Natural killer cell (primary cell): ENCODE data around the gene FBXO34. TPM values are rescaled to one million over a fixed set of nuclear protein-coding genes. Genes with fewer than 3 reads are reported as not detected.

Experiments used
- ATAC-seq, 3 donors: fragments of 150-1000 bp in 2 of 3; fragments of 200-7000 bp in 1 of 3; cut with Tn5 transposase; 1 replicate in 1 of 3; 2 replicates in 2 of 3; pipeline ENCODE4 v1.10.0; 2021; ENCODE audit warnings: mild to moderate bottlenecking in 2 of 3, moderate library complexity in 2 of 3
- DNase-seq, 2 donors: peaks; one replicate each; pipeline versions ENCODE4 v3.0.0 to v3.0.0-alpha.2; 2013 to 2021; ENCODE audit warnings: mixed read lengths in 1 of 2
- H3K27ac ChIP-seq: one replicate; pipeline ENCODE4 v1.5.1; 2013; ENCODE audit warnings: mild to moderate bottlenecking, low read length
- H3K27me3 ChIP-seq: one replicate; pipeline ENCODE4 v1.6.1; 2013; ENCODE audit warnings: low read length; ENCODE audit not compliant: control insufficient read depth, insufficient read depth
- H3K36me3 ChIP-seq: one replicate; pipeline ENCODE4 v1.6.1; 2013; ENCODE audit warnings: low read length; ENCODE audit not compliant: control insufficient read depth, insufficient read depth
- H3K4me1 ChIP-seq: one replicate; pipeline ENCODE4 v1.6.1; 2013; ENCODE audit warnings: low read length; ENCODE audit not compliant: control insufficient read depth, insufficient read depth
- H3K4me3 ChIP-seq: one replicate; pipeline ENCODE4 v1.5.1; 2013; ENCODE audit warnings: low read length
- H3K9me3 ChIP-seq: one replicate; pipeline ENCODE4 v1.6.1; 2013; ENCODE audit warnings: low read length; ENCODE audit not compliant: control insufficient read depth, insufficient read depth
- H3K27ac Mint-ChIP-seq, 2 donors: one replicate each; pipeline ENCODE4 v1.8.0; 2022; ENCODE audit warnings: mild to moderate bottlenecking in 2 of 2, mixed read lengths in 2 of 2, moderate library complexity in 1 of 2
- H3K27me3 Mint-ChIP-seq, 2 donors: one replicate each; pipeline ENCODE4 v1.8.0; 2022; ENCODE audit warnings: low read depth in 2 of 2, mixed read lengths in 2 of 2
- H3K36me3 Mint-ChIP-seq: one replicate; pipeline ENCODE4 v1.8.0; 2022; ENCODE audit warnings: mixed read lengths
- H3K4me1 Mint-ChIP-seq, 2 donors: one replicate each; pipeline ENCODE4 v1.8.0; 2022; ENCODE audit warnings: mixed read lengths in 2 of 2
- H3K4me3 Mint-ChIP-seq: one replicate; pipeline ENCODE4 v1.8.0; 2022; ENCODE audit warnings: mild to moderate bottlenecking, moderate library complexity, mixed read lengths
- H3K9me3 Mint-ChIP-seq, 2 donors: one replicate each; pipeline ENCODE4 v1.8.0; 2022; ENCODE audit warnings: mixed read lengths in 2 of 2
- WGBS: methylation state at CpG from one replicate; pipeline ENCODE4 v1.1.7; 2013; ENCODE audit warnings: missing lambda C conversion rate; ENCODE audit not compliant: insufficient coverage; 5-methylcytosine and 5-hydroxymethylcytosine counted together
- intact Hi-C: fragments of 100-400 bp; cut with micrococcal nuclease; formaldehyde crosslinking; loops from one replicate; pipeline ENCODE4 v1.14.2; 2022
- total RNA-seq, 4 donors: library from RNA; stranded (reverse); fragments of 120-200 nt in 1 of 4; gene quantifications; one replicate each; pipeline versions ENCODE4 v1.2.3 to v1.2.4, GENCODE V29; 2013 to 2022
- TF ChIP-seq, protein P1 (sequence below): fragments of 200-600 bp; IDR thresholded peaks from one replicate; pipeline ENCODE4 v1.8.0; 2022; ENCODE audit warnings: antibody characterized with exemption

The FBXO34 gene
- total RNA-seq, 3 donors from 2014 or later (not counting 1 experiment from before 2014, with no cell fraction given) = 34.7 to 39.3 (median 36.6) TPM

GRCh38 chr14:55285048-55285652 is 13.9 kb downstream of the FBXO34 start:
- H3K36me3 Mint-ChIP-seq = no peaks in the 10 kb centered on the region
- no peaks in the 10 kb centered on the region for H3K27me3 Mint-ChIP-seq
- no peak overlapping the region for H3K4me3 Mint-ChIP-seq
- Histone ChIP-seq H3K27ac (no peak overlapping the region), H3K4me3 (no peak overlapping the region), H3K36me3 (peaks cover 4% of the 10 kb centered on the region), H3K9me3 (no peaks in the 10 kb centered on the region), H3K4me1 (peaks cover 6% of the 10 kb centered on the region), H3K27me3 (no peaks in the 10 kb centered on the region)
- no peaks in the 10 kb centered on the region for H3K9me3 Mint-ChIP-seq
- H3K27ac Mint-ChIP-seq = peak overlapping the region in 1 of 2 donors; percentile 58
- peaks cover 44 to 52% of the 10 kb centered on the region in 2 donors for H3K4me1 Mint-ChIP-seq
- 97% methylated on average over 13 of the region's 13 CpGs for WGBS
- intact Hi-C loops = no loop called here
- TF ChIP-seq, protein P1, sequence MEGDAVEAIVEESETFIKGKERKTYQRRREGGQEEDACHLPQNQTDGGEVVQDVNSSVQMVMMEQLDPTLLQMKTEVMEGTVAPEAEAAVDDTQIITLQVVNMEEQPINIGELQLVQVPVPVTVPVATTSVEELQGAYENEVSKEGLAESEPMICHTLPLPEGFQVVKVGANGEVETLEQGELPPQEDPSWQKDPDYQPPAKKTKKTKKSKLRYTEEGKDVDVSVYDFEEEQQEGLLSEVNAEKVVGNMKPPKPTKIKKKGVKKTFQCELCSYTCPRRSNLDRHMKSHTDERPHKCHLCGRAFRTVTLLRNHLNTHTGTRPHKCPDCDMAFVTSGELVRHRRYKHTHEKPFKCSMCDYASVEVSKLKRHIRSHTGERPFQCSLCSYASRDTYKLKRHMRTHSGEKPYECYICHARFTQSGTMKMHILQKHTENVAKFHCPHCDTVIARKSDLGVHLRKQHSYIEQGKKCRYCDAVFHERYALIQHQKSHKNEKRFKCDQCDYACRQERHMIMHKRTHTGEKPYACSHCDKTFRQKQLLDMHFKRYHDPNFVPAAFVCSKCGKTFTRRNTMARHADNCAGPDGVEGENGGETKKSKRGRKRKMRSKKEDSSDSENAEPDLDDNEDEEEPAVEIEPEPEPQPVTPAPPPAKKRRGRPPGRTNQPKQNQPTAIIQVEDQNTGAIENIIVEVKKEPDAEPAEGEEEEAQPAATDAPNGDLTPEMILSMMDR = no peak
- ATAC-seq (no peak), DNase-seq (no peak)

GRCh38 chr14:55288439-55288838 is 17.2 kb downstream of the FBXO34 start:
- DNase-seq = no peak
- Histone ChIP-seq H3K27me3 (no peaks in the 10 kb centered on the region), H3K9me3 (no peaks in the 10 kb centered on the region), H3K4me1 (peaks cover 6% of the 10 kb centered on the region), H3K36me3 (peaks cover 2% of the 10 kb centered on the region), H3K27ac (no peak overlapping the region), H3K4me3 (no peak overlapping the region)
- Mint-ChIP-seq H3K36me3 (no peaks in the 10 kb centered on the region), H3K9me3 (no peaks in the 10 kb centered on the region), H3K4me1 (peaks cover 34 to 38% of the 10 kb centered on the region in 2 donors), H3K27ac (no peak overlapping the region), H3K27me3 (no peaks in the 10 kb centered on the region), H3K4me3 (no peak overlapping the region)
- intact Hi-C loops = no loop called here
- 86% methylated on average over 6 of the region's 6 CpGs for WGBS
- ATAC-seq = no peak
- TF ChIP-seq, protein P1 = no peak

- Histone ChIP-seq H3K9me3 (no peaks in the 10 kb centered on the region), H3K27ac (no peak overlapping the region), H3K4me1 (peaks cover 8% of the 10 kb centered on the region), H3K27me3 (no peaks in the 10 kb centered on the region), H3K4me3 (no peak overlapping the region), H3K36me3 (no peaks in the 10 kb centered on the region)
- TF ChIP-seq, protein P1 = no peak
- intact Hi-C loops = no loop called here
- 100% methylated on average over 1 of the region's 3 CpGs for WGBS
- peaks cover 32 to 40% of the 10 kb centered on the region in 2 donors for H3K4me1 Mint-ChIP-seq
- no peaks in the 10 kb centered on the region for H3K27me3 Mint-ChIP-seq
- no peak overlapping the region for H3K4me3 Mint-ChIP-seq
- ATAC-seq (no peak), DNase-seq (no peak)
- H3K27ac Mint-ChIP-seq = no peak overlapping the region
- H3K36me3 Mint-ChIP-seq = no peaks in the 10 kb centered on the region
- no peaks in the 10 kb centered on the region for H3K9me3 Mint-ChIP-seq
Measured at GRCh38 chr14:55291480-55292081, 20.4 kb downstream of the FBXO34 start.
